Measurements from ENCODE around the gene GHRHR. TPM values are rescaled to one million over a fixed set of nuclear protein-coding genes. Genes with fewer than 3 reads are reported as not detected.

The GHRHR gene
- total and polyA plus RNA-seq, 9 of the 15 experiments (the other 6 are each of a cell fraction or from before 2014, with no cell fraction given), result not detected

- POLR2A ChIA-PET, result no interaction called here
- Histone ChIP-seq H3K9ac (ENCODE audit: insufficient read depth in 1 of 2, low read depth in 2 of 2, low read length in 2 of 2) (no peak overlapping the region), H3K9me1 (ENCODE audit: control insufficient read depth, insufficient read depth, low read length) (peaks cover 7% of the 10 kb centered on the region), H3K27me3 (ENCODE audit: control insufficient read depth in 2 of 2, insufficient read depth in 2 of 2, low read length in 2 of 2) (no peaks in the 10 kb centered on the region), H3K4me1 (replicated peaks in 1 of 2; ENCODE audit: control insufficient read depth in 2 of 2, insufficient read depth in 2 of 2, low read length in 2 of 2) (peaks cover 12 to 19% of the 10 kb centered on the region in 2 experiments; a peak in 4 of 5 replicates), H3K36me3 (ENCODE audit: control insufficient read depth, insufficient read depth, low read length) (no peaks in the 10 kb centered on the region), H3K79me2 (ENCODE audit: control insufficient read depth, insufficient read depth, low read length) (no peaks in the 10 kb centered on the region), H3K27ac (ENCODE audit: extremely low read depth, low read depth, low read length) (no peak overlapping the region), H3K4me3 (no peak overlapping the region), H3K9me3 (replicated peaks; ENCODE audit: control insufficient read depth, insufficient read depth, low read depth, low read length) (no peaks in the 10 kb centered on the region), H3K4me2 (ENCODE audit: insufficient read depth, low read length) (no peak overlapping the region), H4K20me1 (replicated peaks; ENCODE audit: control insufficient read depth, insufficient read depth, low read length) (no peaks in the 10 kb centered on the region), H2AFZ (ENCODE audit: low read depth, low read length) (no peak overlapping the region)
- CTCF ChIA-PET (ENCODE audit: low intra/inter-chr PET ratio), result no interaction called here
- intact Hi-C loops (cut with micrococcal nuclease) (no loop called here), in situ Hi-C loops (cut with MboI) (no loop called here)
- BruUV-seq (replicated peaks), result no TSS peak
- DNase-seq (ENCODE audit: extremely low read depth in 1 of 4, low spot score in 3 of 4), result peak in 2 of 4 experiments; percentile 12 to 19
- FAIRE-seq, result peak; percentile 44
- TF ChIP-seq CBFA2T2 (conservative IDR thresholded peaks at IDR 0.05), result peak; percentile 16; the same call in 1 of the 2 replicates
- TF ChIP-seq U2AF2 (optimal IDR thresholded peaks at IDR 0.05; ENCODE audit: low read depth, low read length), result no peak
- no peak for TF ChIP-seq ZSCAN29 (IDR thresholded peaks at IDR 0.05)
- no peak for TF ChIP-seq ZFP30 (CRISPR knock-in tag; IDR thresholded peaks at IDR 0.05; ENCODE audit: borderline replicate concordance)
- peak; percentile 53 for TF ChIP-seq CBFA2T3 (IDR thresholded peaks at IDR 0.05)
- no peak for TF ChIP-seq CREB3 (tag; conservative IDR thresholded peaks at IDR 0.05; ENCODE audit: low read depth)
- no peak for TF ChIP-seq KLF6 (CRISPR knock-in tag; IDR thresholded peaks at IDR 0.05; ENCODE audit: borderline replicate concordance)
- no peak for TF ChIP-seq E2F5 (CRISPR knock-in tag; IDR thresholded peaks at IDR 0.05)
- no peak for TF ChIP-seq TARDBP (IDR thresholded peaks at IDR 0.05)
- TF ChIP-seq TEAD4 (IDR thresholded peaks at IDR 0.05; ENCODE audit: low read length), result peak; percentile 36; the same call in 1 of the 2 replicates
- no peak for TF ChIP-seq TEAD4 (CRISPR knock-in tag; IDR thresholded peaks at IDR 0.05; ENCODE audit: borderline replicate concordance)
- TF ChIP-seq NFIC (IDR thresholded peaks at IDR 0.05), result peak; percentile 55
- 0 out of 4 replicates have a peak, but pooled peaks of 1 of the 2 experiments have one; percentile 21 for TF ChIP-seq RCOR1 (IDR thresholded peaks at IDR 0.05; ENCODE audit: borderline replicate concordance in 1 of 2, low read depth in 2 of 2, low read length in 2 of 2)
- 23% methylated on average over 5 of the region's 5 CpGs for WGBS (ENCODE audit: insufficient coverage, low coverage, missing lambda C conversion rate)
- no peak for ATAC-seq
These were observed 37.4 kb upstream of the GHRHR start for GRCh38 chr7:30926313-30926712.

Measured in K562 (cell line).